GM21367 (cell line): Measurements from ENCODE around the gene DUXA.

Experiments
- ATAC-seq: cut with Tn5 transposase; IDR thresholded peaks from one replicate; pipeline ENCODE4 v1.9.1; 2021; ENCODE audit not compliant: unreplicated experiment

The DUXA gene

GRCh38 chr19:57106722-57107235 is 60.5 kb downstream of the DUXA start:
- no peak for ATAC-seq

GRCh38 chr19:57105976-57106721 is 61.1 kb downstream of the DUXA start:
- ATAC-seq: no peak
